Measurements from ENCODE around the gene EBLN2.
A peak's percentile ranks its signal among the peaks of the same experiment; 100 is the strongest.

The EBLN2 gene

DNA sequence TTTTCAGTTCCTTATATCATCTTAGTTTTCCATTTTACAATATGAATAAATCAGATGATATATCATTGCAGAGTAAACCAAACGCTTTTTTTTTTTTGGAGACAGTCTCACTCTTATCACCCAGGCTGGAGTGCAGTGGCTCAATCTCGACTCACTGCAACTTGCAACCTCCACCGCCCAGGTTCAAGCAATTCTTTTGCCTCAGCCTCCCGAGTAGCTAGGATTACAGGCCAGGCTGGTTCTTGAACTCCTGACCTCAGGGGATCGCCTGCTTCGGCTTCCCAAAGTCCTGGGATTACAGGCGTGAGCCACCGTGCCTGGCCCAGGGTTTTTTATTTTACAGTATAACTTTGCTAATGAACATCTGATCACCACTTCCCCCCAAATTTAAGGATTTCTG is 5.9 kb upstream of the EBLN2 start:
- Histone ChIP-seq H3K4me2 (ENCODE audit: low read length) (no peak overlapping the region), H3K36me3 (ENCODE audit: insufficient read depth, low read length) (peaks cover 25% of the 10 kb centered on the region)

DNA sequence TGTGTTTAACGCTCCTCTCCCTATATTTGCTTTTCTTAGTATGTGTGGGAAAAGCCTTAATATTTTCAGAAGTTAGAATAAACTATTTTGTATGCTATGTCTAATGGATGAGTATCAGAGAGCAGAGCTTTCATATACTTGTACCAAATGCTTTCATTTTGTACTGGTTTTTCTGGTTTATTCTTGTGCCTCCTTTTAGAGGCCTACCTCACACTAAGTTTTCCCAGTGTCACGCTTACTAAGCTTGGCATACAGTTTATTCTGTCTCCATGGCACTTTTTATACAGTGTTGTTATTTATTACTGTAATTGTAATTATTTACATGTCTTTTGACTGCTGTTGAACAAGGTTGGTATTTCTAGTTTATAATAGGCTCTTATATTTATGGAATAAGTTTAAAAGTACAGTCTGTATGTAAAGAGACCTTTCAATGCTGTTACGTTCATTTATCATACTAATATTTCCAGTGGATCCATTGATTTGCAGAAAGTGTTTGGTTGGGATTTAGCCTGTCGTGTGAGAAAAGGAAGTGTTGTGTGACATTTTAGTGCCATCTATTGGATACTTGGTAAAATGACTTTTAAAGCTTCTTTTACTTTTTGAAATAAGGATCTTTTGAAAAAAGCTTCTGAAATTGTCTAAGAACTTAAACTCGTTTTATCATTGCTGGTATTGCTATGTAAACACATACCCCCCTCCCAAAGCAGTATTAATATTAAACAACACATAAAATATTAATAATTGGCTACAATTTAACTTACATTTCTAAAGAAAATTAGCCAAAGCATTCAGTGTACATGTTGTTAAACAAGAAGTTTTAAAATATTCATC is 5.2 kb upstream of the EBLN2 start:
- no peaks in the 10 kb centered on the region for H3K27me3 ChIP-seq (ENCODE audit: insufficient read depth, low read length)
- H3F3A ChIP-seq (ENCODE audit: insufficient read depth, low read length) = peaks cover 4% of the 10 kb centered on the region; the same call in 1 of the 2 replicates
- H3K9ac ChIP-seq (ENCODE audit: low read length) = no peak overlapping the region
- H2AFZ ChIP-seq (ENCODE audit: low read length) = no peak overlapping the region
- H3K9me2 ChIP-seq (ENCODE audit: low read depth, low read length) = no peaks in the 10 kb centered on the region
- peaks cover 23% of the 10 kb centered on the region for H3K36me3 ChIP-seq (ENCODE audit: insufficient read depth, low read length)
- no peaks in the 10 kb centered on the region for H3K9me3 ChIP-seq (ENCODE audit: low read length)
- H3K27ac ChIP-seq (ENCODE audit: low read depth, low read length, poor library complexity, severe bottlenecking) = no peak overlapping the region
- TF ChIP-seq, protein P1, sequence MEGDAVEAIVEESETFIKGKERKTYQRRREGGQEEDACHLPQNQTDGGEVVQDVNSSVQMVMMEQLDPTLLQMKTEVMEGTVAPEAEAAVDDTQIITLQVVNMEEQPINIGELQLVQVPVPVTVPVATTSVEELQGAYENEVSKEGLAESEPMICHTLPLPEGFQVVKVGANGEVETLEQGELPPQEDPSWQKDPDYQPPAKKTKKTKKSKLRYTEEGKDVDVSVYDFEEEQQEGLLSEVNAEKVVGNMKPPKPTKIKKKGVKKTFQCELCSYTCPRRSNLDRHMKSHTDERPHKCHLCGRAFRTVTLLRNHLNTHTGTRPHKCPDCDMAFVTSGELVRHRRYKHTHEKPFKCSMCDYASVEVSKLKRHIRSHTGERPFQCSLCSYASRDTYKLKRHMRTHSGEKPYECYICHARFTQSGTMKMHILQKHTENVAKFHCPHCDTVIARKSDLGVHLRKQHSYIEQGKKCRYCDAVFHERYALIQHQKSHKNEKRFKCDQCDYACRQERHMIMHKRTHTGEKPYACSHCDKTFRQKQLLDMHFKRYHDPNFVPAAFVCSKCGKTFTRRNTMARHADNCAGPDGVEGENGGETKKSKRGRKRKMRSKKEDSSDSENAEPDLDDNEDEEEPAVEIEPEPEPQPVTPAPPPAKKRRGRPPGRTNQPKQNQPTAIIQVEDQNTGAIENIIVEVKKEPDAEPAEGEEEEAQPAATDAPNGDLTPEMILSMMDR (IDR thresholded peaks at IDR 0.05; ENCODE audit: low read length) = peak; percentile 60; the same call in 1 of the 2 replicates
- no peak for TF ChIP-seq EZH2 (IDR thresholded peaks at IDR 0.05; ENCODE audit: borderline replicate concordance, low read length)
- no peak overlapping the region for H3K4me2 ChIP-seq (ENCODE audit: low read length)
- H3K4me3 ChIP-seq (ENCODE audit: low read depth, low read length, poor library complexity, severe bottlenecking) = no peak overlapping the region
- H3K4me1 ChIP-seq (ENCODE audit: insufficient read depth, low read length, severe bottlenecking) = peaks cover 8% of the 10 kb centered on the region
- H3K79me2 ChIP-seq (ENCODE audit: insufficient read depth, low read length) = peaks cover 36% of the 10 kb centered on the region
- no peaks in the 10 kb centered on the region for H4K20me1 ChIP-seq (ENCODE audit: insufficient read depth, low read length)

More for the DNA sequence above, 5.9 kb upstream of the EBLN2 start:
- H4K20me1 ChIP-seq (ENCODE audit: insufficient read depth, low read length) = no peaks in the 10 kb centered on the region
- H3K4me1 ChIP-seq (ENCODE audit: insufficient read depth, low read length, severe bottlenecking) = peaks cover 8% of the 10 kb centered on the region
- TF ChIP-seq, protein P1 (IDR thresholded peaks at IDR 0.05; ENCODE audit: low read length) = no peak
- no peak for TF ChIP-seq EZH2 (IDR thresholded peaks at IDR 0.05; ENCODE audit: borderline replicate concordance, low read length)
- H3K27me3 ChIP-seq (ENCODE audit: insufficient read depth, low read length) = no peaks in the 10 kb centered on the region
- no peak overlapping the region for H3K9ac ChIP-seq (ENCODE audit: low read length)
- H3K79me2 ChIP-seq (ENCODE audit: insufficient read depth, low read length) = peaks cover 39% of the 10 kb centered on the region
- H2AFZ ChIP-seq (ENCODE audit: low read length) = no peak overlapping the region
- no peak overlapping the region for H3K4me3 ChIP-seq (ENCODE audit: low read depth, low read length, poor library complexity, severe bottlenecking)
- no peaks in the 10 kb centered on the region for H3K9me2 ChIP-seq (ENCODE audit: low read depth, low read length)
- peaks cover 4% of the 10 kb centered on the region; the same call in 1 of the 2 replicates for H3F3A ChIP-seq (ENCODE audit: insufficient read depth, low read length)
- H3K9me3 ChIP-seq (ENCODE audit: low read length) = no peaks in the 10 kb centered on the region
- no peak overlapping the region for H3K27ac ChIP-seq (ENCODE audit: low read depth, low read length, poor library complexity, severe bottlenecking)

DNA sequence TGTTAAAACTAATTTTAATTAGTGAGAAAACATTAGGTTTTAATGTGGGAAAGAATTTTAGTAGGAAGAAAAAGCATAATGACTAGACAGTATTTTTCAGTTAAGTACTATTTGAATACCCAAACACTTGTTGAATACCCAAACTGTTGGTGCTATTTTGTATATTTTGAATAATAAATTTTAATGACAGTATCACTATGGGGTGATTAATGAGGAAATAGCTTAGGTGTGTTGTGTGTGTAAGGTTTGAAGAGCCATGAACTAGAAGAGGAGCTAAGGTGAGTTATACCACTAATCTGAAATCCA is 4.7 kb upstream of the EBLN2 start:
- Histone ChIP-seq H4K20me1 (ENCODE audit: insufficient read depth, low read length) (no peaks in the 10 kb centered on the region), H3K36me3 (ENCODE audit: insufficient read depth, low read length) (peaks cover 27% of the 10 kb centered on the region), H3K9ac (ENCODE audit: low read length) (no peak overlapping the region), H3K9me3 (ENCODE audit: low read length) (no peaks in the 10 kb centered on the region), H3K79me2 (ENCODE audit: insufficient read depth, low read length) (peaks cover 34% of the 10 kb centered on the region), H3K4me1 (ENCODE audit: insufficient read depth, low read length, severe bottlenecking) (peaks cover 8% of the 10 kb centered on the region), H3K4me3 (ENCODE audit: low read depth, low read length, poor library complexity, severe bottlenecking) (no peak overlapping the region), H3K27me3 (ENCODE audit: insufficient read depth, low read length) (no peaks in the 10 kb centered on the region), H3K9me2 (ENCODE audit: low read depth, low read length) (no peaks in the 10 kb centered on the region), H3F3A (ENCODE audit: insufficient read depth, low read length) (peaks cover 4% of the 10 kb centered on the region; the same call in 1 of the 2 replicates), H3K4me2 (ENCODE audit: low read length) (no peak overlapping the region), H3K27ac (ENCODE audit: low read depth, low read length, poor library complexity, severe bottlenecking) (no peak overlapping the region), H2AFZ (ENCODE audit: low read length) (no peak overlapping the region)
- no peak for TF ChIP-seq EZH2 (IDR thresholded peaks at IDR 0.05; ENCODE audit: borderline replicate concordance, low read length)
- TF ChIP-seq, protein P1 (IDR thresholded peaks at IDR 0.05; ENCODE audit: low read length) = no peak

Data from OCI-LY1 (cell line).